Thyroid gland (tissue), 4 donors: ENCODE results near the gene TGIF2. TPM values are rescaled to one million over a fixed set of nuclear protein-coding genes. Genes with fewer than 3 reads are reported as not detected.

Experiments used
- DNase-seq, 2 donors: peaks; one replicate each; pipeline ENCODE4 v3.0.0-alpha.2; 2019
- H3K27ac ChIP-seq, 3 donors: fragments of 200-600 bp; sonication (generic); 1 replicate in 2 of 3; 2 replicates in 1 of 3; pipeline ENCODE4 v1.5.1; 2016 to 2019; ENCODE audit warnings: mild to moderate bottlenecking in 1 of 3, moderate library complexity in 1 of 3
- H3K27me3 ChIP-seq: fragments of 200-600 bp; sonication (generic); one replicate; pipeline ENCODE4 v1.5.1; 2019
- H3K36me3 ChIP-seq, 2 donors: fragments of 200-600 bp; sonication (generic); one replicate each; pipeline ENCODE4 v1.5.1; 2016 to 2019
- H3K4me1 ChIP-seq, 2 donors: fragments of 200-600 bp; sonication (generic); one replicate each; pipeline ENCODE4 v1.5.1; 2017 to 2019
- H3K4me3 ChIP-seq, 3 donors: fragments of 200-600 bp; sonication (generic); replicated peaks in 1 of 3; 1 replicate in 2 of 3; 2 replicates in 1 of 3; pipeline ENCODE4 v1.5.1; 2016; ENCODE audit warnings: mild to moderate bottlenecking in 1 of 3
- H3K9me3 ChIP-seq: fragments of 200-600 bp; sonication (generic); one replicate; pipeline ENCODE4 v1.5.1; 2017
- POLR2A ChIP-seq, 2 donors: fragments of 450-650 bp; IDR thresholded peaks; one replicate each; pipeline ENCODE4 v1.6.1; 2017; ENCODE audit warnings: antibody characterized with exemption in 2 of 2, mild to moderate bottlenecking in 2 of 2, moderate library complexity in 1 of 2
- WGBS, 2 donors: methylation state at CpG; one replicate each; pipeline ENCODE4 v1.1.5; 2017; 5-methylcytosine and 5-hydroxymethylcytosine counted together
- intact Hi-C: fragments of 100-400 bp; cut with DNase I; formaldehyde crosslinking; loops from one replicate; pipeline ENCODE4 v1.15.1; 2023
- total RNA-seq, 4 donors: library from RNA; depleted of rRNA; stranded (reverse); fragments of >200 nt; gene quantifications; one replicate each; pipeline ENCODE4 v1.2.3, GENCODE V29; 2016
- TF ChIP-seq, protein P1 (sequence below), 6 experiments: fragments of 200-600 bp in 3 of 6; fragments of 450-650 bp in 3 of 6; sonication (generic) in 3 of 6; IDR thresholded peaks; one replicate each; pipeline ENCODE4 v1.5.1; 2016 to 2019; ENCODE audit warnings: antibody characterized with exemption in 6 of 6, mild to moderate bottlenecking in 2 of 6, inconsistent platforms in 1 of 6, moderate library complexity in 1 of 6

Gene TGIF2
- total RNA-seq, 4 donors from 2014 or later: 14.2 to 28.8 (median 18.9) TPM

- TF ChIP-seq, protein P1, sequence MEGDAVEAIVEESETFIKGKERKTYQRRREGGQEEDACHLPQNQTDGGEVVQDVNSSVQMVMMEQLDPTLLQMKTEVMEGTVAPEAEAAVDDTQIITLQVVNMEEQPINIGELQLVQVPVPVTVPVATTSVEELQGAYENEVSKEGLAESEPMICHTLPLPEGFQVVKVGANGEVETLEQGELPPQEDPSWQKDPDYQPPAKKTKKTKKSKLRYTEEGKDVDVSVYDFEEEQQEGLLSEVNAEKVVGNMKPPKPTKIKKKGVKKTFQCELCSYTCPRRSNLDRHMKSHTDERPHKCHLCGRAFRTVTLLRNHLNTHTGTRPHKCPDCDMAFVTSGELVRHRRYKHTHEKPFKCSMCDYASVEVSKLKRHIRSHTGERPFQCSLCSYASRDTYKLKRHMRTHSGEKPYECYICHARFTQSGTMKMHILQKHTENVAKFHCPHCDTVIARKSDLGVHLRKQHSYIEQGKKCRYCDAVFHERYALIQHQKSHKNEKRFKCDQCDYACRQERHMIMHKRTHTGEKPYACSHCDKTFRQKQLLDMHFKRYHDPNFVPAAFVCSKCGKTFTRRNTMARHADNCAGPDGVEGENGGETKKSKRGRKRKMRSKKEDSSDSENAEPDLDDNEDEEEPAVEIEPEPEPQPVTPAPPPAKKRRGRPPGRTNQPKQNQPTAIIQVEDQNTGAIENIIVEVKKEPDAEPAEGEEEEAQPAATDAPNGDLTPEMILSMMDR (IDR thresholded peaks at IDR 0.05): no peak
- TF ChIP-seq POLR2A (IDR thresholded peaks at IDR 0.05): no peak
- no peak overlapping the region for H3K4me3 ChIP-seq
- intact Hi-C loops: no loop called here
- H3K9me3 ChIP-seq: no peaks in the 10 kb centered on the region
- DNase-seq: no peak
- WGBS, 2 donors: 94 to 95% methylated on average over 14 of the region's 14 CpGs
- no peaks in the 10 kb centered on the region for H3K27me3 ChIP-seq
- peaks cover 0 to 1% of the 10 kb centered on the region in 2 donors for H3K4me1 ChIP-seq
- no peak overlapping the region for H3K27ac ChIP-seq
- peaks cover 35 to 41% of the 10 kb centered on the region in 2 donors for H3K36me3 ChIP-seq
Measured at GRCh38 chr20:36528875-36529417, 44.5 kb upstream of the TGIF2 start.

DNA sequence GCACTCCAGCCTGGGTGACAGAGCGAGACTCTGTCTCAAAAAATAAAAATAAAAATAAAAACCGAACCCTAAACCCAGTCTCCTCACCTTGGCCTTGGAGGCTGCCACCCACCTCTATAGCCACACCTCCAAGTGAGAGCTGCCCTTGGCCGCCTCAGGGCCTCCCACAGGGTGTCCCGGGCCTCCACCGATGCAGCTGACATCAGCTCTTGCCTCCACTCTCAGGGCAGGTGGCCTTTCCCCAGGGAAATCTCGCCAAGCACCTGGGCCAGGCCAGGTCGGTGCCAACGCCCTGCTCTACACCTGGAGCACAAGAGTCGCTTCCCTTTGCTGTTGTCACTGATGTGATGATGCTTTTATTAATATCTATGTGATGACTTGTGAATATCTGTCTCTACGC, 41.0 kb upstream of the TGIF2 start:
- 93 to 95% methylated on average over 10 of the region's 10 CpGs for WGBS, 2 donors
- Histone ChIP-seq H3K36me3 (peaks cover 4 to 9% of the 10 kb centered on the region in 2 donors), H3K27ac (no peak overlapping the region), H3K4me1 (peaks cover 5 to 6% of the 10 kb centered on the region in 2 donors), H3K9me3 (no peaks in the 10 kb centered on the region), H3K27me3 (no peaks in the 10 kb centered on the region), H3K4me3 (no peak overlapping the region)
- no peak for DNase-seq
- intact Hi-C loops: no loop called here
- TF ChIP-seq, protein P1 (IDR thresholded peaks at IDR 0.05): no peak
- no peak for TF ChIP-seq POLR2A (IDR thresholded peaks at IDR 0.05)

- intact Hi-C loops: no loop called here
- no peak for DNase-seq
- no peak overlapping the region for H3K4me3 ChIP-seq
Measured at GRCh38 chr20:36532822-36533221, 40.6 kb upstream of the TGIF2 start.

DNA sequence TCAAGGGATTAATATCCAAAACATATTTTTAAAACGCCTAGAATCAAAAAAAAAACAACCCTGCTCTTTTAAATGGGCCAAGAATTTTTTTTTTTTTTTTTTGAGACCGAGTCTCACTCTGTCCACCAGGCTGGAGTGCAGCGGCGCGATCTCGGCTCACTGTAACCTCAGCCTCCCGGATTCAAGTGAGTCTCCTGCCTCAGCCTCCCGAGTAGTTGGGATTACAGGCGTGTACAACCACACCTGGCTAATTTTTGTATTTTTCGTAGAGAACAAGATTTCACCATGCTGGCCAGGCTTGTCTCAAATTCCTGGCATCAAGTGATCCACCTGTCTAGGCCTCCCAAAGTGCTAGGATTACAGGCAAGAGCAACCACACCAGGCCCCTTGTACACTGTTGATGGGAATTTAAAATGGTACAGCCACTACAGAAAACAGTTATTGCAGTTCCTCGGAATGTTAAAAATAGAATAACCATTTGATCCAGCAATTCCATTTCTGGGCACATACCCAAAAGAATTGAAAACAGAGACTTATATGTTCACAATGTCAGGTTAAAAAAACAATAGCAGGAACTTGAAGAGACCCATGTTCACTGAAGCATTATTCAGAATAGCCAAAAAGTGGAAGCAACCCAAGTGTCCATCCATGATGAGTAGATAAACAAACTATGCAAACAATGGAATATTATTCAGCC, 35.2 kb upstream of the TGIF2 start:
- H3K36me3 ChIP-seq: no peaks in the 10 kb centered on the region
- DNase-seq: peak; percentile 65 to 67
- no peak for TF ChIP-seq POLR2A (IDR thresholded peaks at IDR 0.05)
- TF ChIP-seq, protein P1 (IDR thresholded peaks at IDR 0.05): peak in 1 of 6 experiments; percentile 18
- H3K9me3 ChIP-seq: no peaks in the 10 kb centered on the region
- H3K27ac ChIP-seq: peak overlapping the region; percentile 76 to 94 (median 86)
- no peaks in the 10 kb centered on the region for H3K27me3 ChIP-seq
- H3K4me3 ChIP-seq: no peak overlapping the region
- intact Hi-C loops: no loop called here
- peaks cover 38 to 41% of the 10 kb centered on the region in 2 donors for H3K4me1 ChIP-seq
- 62 to 65% methylated on average over 11 of the region's 11 CpGs for WGBS, 2 donors

More at GRCh38 chr20:36532822-36533221, 40.6 kb upstream of the TGIF2 start:
- H3K27me3 ChIP-seq: no peaks in the 10 kb centered on the region
- whole genome bisulfite sequencing, 2 donors: 89 to 93% methylated on average over 3 of the region's 3 CpGs
- peaks cover 0 to 5% of the 10 kb centered on the region in 2 donors for H3K36me3 ChIP-seq
- no peak overlapping the region for H3K27ac ChIP-seq
- H3K9me3 ChIP-seq: no peaks in the 10 kb centered on the region
- TF ChIP-seq POLR2A (IDR thresholded peaks at IDR 0.05): no peak
- TF ChIP-seq, protein P1 (IDR thresholded peaks at IDR 0.05): no peak
- peaks cover 9 to 10% of the 10 kb centered on the region in 2 donors for H3K4me1 ChIP-seq
